Chondrocyte (in vitro differentiated cells): ENCODE data around the gene BOLL. TPM values are rescaled to one million over a fixed set of nuclear protein-coding genes. Genes with fewer than 3 reads are reported as not detected.
A peak's percentile ranks its signal among the peaks of the same experiment; 100 is the strongest.

Experiments
- DNase-seq: peaks from one replicate; pipeline ENCODE4 v3.0.0; 2021; ENCODE audit warnings: mixed read lengths, low spot score
- H3K27ac Mint-ChIP-seq: one replicate; pipeline ENCODE4 v1.8.0; 2021; ENCODE audit warnings: mild to moderate bottlenecking, moderate library complexity, mixed read lengths; ENCODE audit not compliant: unreplicated experiment
- H3K27me3 Mint-ChIP-seq: 2 replicates; pipeline ENCODE4 v1.8.0; 2021; ENCODE audit warnings: low read depth, mixed read lengths
- H3K36me3 Mint-ChIP-seq: 2 replicates; pipeline ENCODE4 v1.8.0; 2021; ENCODE audit warnings: low read depth, mixed read lengths
- H3K4me1 Mint-ChIP-seq: 2 replicates; pipeline ENCODE4 v1.8.0; 2021; ENCODE audit warnings: low read depth, mild to moderate bottlenecking, mixed read lengths
- H3K4me3 Mint-ChIP-seq: one replicate; pipeline ENCODE4 v1.8.0; 2021; ENCODE audit warnings: mild to moderate bottlenecking, moderate library complexity, mixed read lengths; ENCODE audit not compliant: unreplicated experiment
- H3K9me3 Mint-ChIP-seq: 2 replicates; pipeline ENCODE4 v1.8.0; 2021; ENCODE audit warnings: low read depth, mixed read lengths
- total RNA-seq: library from RNA; stranded (reverse); gene quantifications from 3 replicates; pipeline ENCODE4 v1.2.1, GENCODE V29; 2021
- TF ChIP-seq, protein P1 (sequence below): fragments of 200-600 bp; sonication (generic); IDR thresholded peaks from 2 replicates; pipeline ENCODE4 v1.5.0; 2021; ENCODE audit warnings: antibody characterized with exemption, mild to moderate bottlenecking, moderate library complexity

Gene BOLL
- total RNA-seq, 1 donor from 2014 or later, result not detected

DNA sequence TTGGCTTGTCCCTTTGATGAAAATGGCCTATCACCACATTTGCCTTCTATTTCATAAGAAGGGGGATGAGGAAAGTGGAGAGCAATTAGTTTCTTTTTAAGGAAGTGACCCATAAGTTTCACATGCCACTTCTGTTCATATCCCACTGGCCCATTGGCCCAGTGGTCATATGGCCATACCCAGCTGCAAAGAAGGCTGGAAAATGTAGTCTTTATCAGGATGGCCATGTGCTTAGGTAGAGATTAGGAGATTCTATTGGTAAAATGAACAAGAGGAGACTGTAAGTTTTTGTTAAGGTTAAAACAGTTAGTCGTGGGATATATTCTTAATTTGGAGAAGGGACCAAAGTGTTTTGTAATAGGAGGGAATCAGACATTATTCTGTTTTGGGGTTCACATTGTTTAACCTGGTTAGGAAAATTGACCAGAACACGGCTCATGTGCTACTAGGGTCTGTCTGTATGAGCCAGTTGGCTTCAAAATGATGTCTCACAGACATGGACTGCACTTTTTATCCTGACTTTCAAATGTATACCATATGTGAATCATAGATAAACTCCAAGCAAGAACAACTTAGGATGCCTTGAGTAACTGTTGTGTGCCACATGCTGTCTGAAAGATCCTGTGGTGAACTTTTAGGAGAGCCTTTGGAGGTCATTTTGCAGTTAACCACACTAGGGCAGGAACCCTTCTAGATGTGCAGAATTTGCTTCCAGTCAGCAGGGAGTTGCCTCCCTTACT lies 36.6 kb upstream of the BOLL start:
- H3K9me3 Mint-ChIP-seq, result no peaks in the 10 kb centered on the region
- no peak overlapping the region for H3K27ac Mint-ChIP-seq
- H3K27me3 Mint-ChIP-seq, result peaks cover 24% of the 10 kb centered on the region
- H3K36me3 Mint-ChIP-seq, result no peaks in the 10 kb centered on the region
- H3K4me3 Mint-ChIP-seq, result no peak overlapping the region
- no peak for DNase-seq
- H3K4me1 Mint-ChIP-seq, result no peaks in the 10 kb centered on the region
- TF ChIP-seq, protein P1, sequence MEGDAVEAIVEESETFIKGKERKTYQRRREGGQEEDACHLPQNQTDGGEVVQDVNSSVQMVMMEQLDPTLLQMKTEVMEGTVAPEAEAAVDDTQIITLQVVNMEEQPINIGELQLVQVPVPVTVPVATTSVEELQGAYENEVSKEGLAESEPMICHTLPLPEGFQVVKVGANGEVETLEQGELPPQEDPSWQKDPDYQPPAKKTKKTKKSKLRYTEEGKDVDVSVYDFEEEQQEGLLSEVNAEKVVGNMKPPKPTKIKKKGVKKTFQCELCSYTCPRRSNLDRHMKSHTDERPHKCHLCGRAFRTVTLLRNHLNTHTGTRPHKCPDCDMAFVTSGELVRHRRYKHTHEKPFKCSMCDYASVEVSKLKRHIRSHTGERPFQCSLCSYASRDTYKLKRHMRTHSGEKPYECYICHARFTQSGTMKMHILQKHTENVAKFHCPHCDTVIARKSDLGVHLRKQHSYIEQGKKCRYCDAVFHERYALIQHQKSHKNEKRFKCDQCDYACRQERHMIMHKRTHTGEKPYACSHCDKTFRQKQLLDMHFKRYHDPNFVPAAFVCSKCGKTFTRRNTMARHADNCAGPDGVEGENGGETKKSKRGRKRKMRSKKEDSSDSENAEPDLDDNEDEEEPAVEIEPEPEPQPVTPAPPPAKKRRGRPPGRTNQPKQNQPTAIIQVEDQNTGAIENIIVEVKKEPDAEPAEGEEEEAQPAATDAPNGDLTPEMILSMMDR, result no peak

DNA sequence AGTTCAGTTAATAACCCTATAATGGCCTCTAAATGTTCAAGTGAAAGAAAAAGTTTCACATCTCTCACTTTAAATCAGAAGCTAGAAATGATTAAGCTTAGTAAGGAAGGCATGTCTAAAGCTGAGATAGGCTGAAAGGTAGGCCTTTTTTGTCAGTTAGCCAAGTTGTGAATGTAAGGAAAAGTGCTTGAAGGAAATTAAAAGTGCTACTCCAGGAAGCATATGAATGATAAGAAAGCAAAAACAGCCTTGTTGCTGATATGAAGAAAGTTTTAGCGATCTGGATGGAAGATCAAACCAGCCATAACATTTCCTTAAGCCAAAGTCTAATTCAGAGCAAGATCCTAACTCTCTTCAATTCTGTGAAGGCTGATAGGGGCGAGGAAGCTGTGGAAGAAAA lies 29.4 kb upstream of the BOLL start:
- Mint-ChIP-seq H3K36me3 (no peaks in the 10 kb centered on the region), H3K27me3 (peaks cover 29% of the 10 kb centered on the region), H3K4me3 (no peak overlapping the region), H3K9me3 (no peaks in the 10 kb centered on the region), H3K4me1 (no peaks in the 10 kb centered on the region), H3K27ac (no peak overlapping the region)
- no peak for DNase-seq
- TF ChIP-seq, protein P1, result no peak

DNA sequence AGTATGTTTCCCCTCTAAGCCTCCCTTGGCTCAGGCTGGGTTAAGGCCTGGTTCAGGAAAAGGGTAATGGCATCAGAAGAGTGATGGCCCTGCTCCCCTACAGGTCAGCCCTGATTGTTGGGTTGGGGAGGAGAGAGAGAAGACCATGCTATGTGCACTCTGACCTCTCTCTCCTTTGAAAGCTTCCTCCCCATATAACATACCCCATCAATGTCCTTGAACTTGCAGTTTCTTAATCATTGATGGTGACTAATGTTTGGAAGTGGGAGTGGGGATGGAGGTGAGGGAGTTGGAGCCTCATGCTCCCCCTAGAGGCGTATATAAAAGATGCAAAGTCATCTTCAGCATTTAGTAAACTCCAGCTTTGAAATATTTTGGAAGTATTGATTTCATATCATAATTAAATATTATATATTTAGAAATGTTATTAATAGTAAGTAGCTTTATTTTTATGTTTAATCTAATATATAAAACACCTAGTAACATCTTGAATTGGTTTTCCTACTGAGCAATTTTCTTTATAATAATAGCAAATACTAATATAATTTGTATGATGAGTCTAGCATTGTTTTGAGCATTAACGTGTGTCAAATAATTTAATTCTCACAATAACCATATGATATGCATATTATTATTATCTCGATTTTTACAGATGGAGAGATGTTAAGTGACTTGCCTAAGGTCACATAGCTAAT lies 28.1 kb upstream of the BOLL start:
- Mint-ChIP-seq H3K4me3 (no peak overlapping the region), H3K36me3 (no peaks in the 10 kb centered on the region), H3K27me3 (peaks cover 30% of the 10 kb centered on the region), H3K27ac (no peak overlapping the region), H3K4me1 (no peaks in the 10 kb centered on the region), H3K9me3 (no peaks in the 10 kb centered on the region)
- DNase-seq, result no peak
- TF ChIP-seq, protein P1, result peak; percentile 76

DNA sequence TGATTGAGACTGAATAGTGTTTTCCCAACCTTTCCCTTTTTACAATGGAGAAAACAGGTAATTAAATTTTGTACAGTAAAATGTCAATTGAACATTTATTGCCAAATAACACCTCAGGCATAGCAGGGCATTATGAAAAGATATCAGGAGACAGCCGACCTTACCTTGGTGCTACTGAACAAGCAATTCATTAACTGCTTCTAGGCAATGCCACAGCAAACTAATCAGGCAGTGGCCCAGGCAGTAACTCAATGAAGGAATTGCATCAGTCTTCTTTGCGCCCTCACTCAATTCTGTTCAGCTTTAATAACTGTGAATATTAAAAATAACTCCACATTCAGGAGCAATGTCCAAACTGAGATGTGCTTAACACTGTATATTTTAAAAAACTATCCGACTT lies 25.4 kb upstream of the BOLL start:
- H3K27me3 Mint-ChIP-seq, result peaks cover 33% of the 10 kb centered on the region
- no peak overlapping the region for H3K4me3 Mint-ChIP-seq
- no peaks in the 10 kb centered on the region for H3K9me3 Mint-ChIP-seq
- H3K4me1 Mint-ChIP-seq, result peaks cover 3% of the 10 kb centered on the region
- TF ChIP-seq, protein P1, result no peak
- no peak for DNase-seq
- no peaks in the 10 kb centered on the region for H3K36me3 Mint-ChIP-seq
- H3K27ac Mint-ChIP-seq, result no peak overlapping the region

DNA sequence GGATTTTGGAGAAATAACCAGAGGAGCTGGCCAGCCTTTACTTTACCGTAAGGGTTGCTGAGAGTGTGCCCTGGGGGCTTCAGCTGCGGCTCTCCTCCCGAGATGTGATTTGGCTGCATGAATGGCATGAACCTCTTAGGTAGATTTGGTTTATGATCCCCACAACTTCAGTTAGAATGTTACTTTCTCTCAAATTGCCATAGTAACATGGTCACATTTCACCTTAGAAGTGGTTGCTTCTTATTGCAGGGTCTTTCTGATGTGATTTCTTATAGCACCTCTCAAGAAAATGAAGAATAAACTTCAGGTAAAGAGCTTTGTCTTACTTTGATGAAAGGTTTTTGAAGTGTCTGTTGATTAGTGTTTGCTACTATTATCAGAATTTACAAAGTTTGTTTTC lies 24.9 kb upstream of the BOLL start:
- peaks cover 35% of the 10 kb centered on the region for H3K27me3 Mint-ChIP-seq
- H3K27ac Mint-ChIP-seq, result no peak overlapping the region
- no peak for DNase-seq
- TF ChIP-seq, protein P1, result no peak
- H3K9me3 Mint-ChIP-seq, result no peaks in the 10 kb centered on the region
- no peaks in the 10 kb centered on the region for H3K36me3 Mint-ChIP-seq
- peaks cover 5% of the 10 kb centered on the region for H3K4me1 Mint-ChIP-seq
- H3K4me3 Mint-ChIP-seq, result no peak overlapping the region
